Esophagus squamous epithelium (tissue), 4 donors: Measurements from ENCODE around the gene SPAG8.

ENCODE experiments used
- POLR2A ChIP-seq, 4 donors: fragments of 450-650 bp; IDR thresholded peaks; one replicate each; pipeline ENCODE4 v1.6.1; 2017; ENCODE audit warnings: antibody characterized with exemption in 4 of 4, mild to moderate bottlenecking in 4 of 4, moderate library complexity in 3 of 4
- TF ChIP-seq, protein P1 (sequence below), 6 experiments: fragments of 450-650 bp in 4 of 6; fragments of 200-600 bp in 2 of 6; sonication (generic) in 2 of 6; IDR thresholded peaks; one replicate each; pipeline ENCODE4 v1.5.1; 2016 to 2019; ENCODE audit warnings: antibody characterized with exemption in 6 of 6, mild to moderate bottlenecking in 4 of 6, moderate library complexity in 4 of 6

DNA sequence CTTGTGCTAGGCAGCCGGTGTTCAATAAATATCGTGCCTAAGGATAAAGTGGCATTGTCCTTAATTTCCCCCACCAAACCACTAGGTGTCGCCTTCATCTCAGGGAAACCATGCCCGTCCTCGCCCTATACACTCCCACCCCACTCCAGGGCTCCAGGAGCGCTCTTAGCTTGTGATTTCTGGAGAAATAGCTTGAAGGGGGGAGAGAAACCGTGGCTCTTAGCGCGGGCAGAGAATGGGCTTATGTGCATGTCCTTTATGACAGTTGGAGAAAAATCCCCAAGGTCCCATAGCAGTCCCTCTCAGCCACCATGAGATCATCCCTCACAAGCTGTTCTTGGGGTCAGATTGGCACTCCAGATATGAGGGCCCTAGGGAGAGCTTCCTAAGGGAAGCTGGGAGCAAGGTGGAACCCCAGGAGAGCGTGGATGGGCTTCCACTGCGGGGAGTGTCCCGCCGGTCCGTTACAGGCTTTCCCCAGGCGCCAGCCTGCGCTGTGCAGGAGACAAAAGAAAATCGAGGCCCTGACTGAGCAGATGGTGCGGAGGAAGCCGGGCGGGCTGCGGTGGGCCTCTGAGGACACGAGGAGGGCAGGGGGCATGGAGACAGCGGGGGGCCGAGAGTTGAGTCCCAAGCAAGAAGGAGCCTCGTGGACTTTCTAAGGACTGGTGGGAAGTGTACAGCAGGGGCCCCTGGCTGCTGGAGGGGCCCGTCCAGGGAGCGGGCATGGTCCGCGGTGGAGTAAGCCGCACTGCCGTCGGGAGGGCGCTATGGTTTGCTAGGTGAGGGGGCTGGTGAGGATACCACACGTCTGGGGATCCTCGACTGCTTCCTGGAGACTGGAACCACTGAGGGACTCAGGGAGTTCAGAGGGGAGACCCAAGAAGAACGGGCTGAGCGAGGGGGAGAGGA is 21.4 kb downstream of the SPAG8 start:
- TF ChIP-seq, protein P1, sequence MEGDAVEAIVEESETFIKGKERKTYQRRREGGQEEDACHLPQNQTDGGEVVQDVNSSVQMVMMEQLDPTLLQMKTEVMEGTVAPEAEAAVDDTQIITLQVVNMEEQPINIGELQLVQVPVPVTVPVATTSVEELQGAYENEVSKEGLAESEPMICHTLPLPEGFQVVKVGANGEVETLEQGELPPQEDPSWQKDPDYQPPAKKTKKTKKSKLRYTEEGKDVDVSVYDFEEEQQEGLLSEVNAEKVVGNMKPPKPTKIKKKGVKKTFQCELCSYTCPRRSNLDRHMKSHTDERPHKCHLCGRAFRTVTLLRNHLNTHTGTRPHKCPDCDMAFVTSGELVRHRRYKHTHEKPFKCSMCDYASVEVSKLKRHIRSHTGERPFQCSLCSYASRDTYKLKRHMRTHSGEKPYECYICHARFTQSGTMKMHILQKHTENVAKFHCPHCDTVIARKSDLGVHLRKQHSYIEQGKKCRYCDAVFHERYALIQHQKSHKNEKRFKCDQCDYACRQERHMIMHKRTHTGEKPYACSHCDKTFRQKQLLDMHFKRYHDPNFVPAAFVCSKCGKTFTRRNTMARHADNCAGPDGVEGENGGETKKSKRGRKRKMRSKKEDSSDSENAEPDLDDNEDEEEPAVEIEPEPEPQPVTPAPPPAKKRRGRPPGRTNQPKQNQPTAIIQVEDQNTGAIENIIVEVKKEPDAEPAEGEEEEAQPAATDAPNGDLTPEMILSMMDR (IDR thresholded peaks at IDR 0.05), result peak; percentile 67 to 89 (median 85)
- TF ChIP-seq POLR2A (IDR thresholded peaks at IDR 0.05), result no peak
